ENCODE data around the gene CBR4.

DNA sequence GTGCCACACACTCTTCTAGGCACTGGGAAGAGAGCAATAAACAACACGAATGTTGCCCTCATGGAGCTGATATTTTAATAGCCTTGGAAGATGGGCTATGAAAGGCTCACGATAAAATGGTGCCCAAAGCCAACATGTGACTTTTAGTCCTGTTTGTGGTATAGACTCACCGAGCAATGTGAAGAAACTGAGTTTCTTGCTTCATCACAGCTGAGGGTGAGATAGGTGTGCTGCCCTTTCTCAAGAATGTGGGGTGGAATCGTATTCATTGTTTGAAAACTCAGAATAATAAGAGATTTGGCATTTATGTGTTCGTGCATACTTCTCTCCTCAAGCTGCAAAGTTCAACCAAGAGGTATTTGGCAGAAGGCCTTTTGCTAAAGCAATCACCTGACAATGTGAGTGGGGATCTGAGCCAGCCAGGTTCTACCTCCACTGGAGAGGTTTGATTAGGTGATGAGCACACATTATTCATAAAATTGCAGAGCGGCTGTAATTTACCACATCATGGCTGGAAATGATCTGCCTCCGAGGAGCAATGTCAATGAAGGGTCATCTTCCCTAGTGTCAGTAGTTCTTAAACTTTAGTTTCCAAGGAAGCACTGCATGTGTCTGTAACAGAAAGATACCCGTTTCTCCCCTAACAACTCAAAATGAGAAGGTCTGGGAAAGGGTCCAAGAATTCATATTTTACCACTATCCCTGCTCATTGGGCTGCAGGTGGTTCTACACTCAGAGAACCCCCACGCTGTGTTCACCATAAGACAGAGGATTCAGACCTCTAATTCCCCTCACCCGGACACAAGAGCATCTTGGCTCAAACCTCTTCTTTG lies 41.9 kb upstream of the CBR4 start:
- TF ChIP-seq CTCF (conservative IDR thresholded peaks at IDR 0.05 in 1 of 2, IDR thresholded peaks at IDR 0.05 in 1 of 2; ENCODE audit: extremely low read depth in 1 of 2, insufficient read depth in 1 of 2, low read depth in 1 of 2, low read length in 2 of 2) = no peak
- TF ChIP-seq EZH2 (IDR thresholded peaks at IDR 0.05; ENCODE audit: borderline replicate concordance, low read length) = no peak

Data from mammary epithelial cell (primary cell).